ENCODE data around the gene MTARC2. TPM values are rescaled to one million over a fixed set of nuclear protein-coding genes. Genes with fewer than 3 reads are reported as not detected.

Gene MTARC2
- total RNA-seq (ENCODE audit: low replicate concordance), result 3.7 and 4.8 TPM in 2 replicates

DNA sequence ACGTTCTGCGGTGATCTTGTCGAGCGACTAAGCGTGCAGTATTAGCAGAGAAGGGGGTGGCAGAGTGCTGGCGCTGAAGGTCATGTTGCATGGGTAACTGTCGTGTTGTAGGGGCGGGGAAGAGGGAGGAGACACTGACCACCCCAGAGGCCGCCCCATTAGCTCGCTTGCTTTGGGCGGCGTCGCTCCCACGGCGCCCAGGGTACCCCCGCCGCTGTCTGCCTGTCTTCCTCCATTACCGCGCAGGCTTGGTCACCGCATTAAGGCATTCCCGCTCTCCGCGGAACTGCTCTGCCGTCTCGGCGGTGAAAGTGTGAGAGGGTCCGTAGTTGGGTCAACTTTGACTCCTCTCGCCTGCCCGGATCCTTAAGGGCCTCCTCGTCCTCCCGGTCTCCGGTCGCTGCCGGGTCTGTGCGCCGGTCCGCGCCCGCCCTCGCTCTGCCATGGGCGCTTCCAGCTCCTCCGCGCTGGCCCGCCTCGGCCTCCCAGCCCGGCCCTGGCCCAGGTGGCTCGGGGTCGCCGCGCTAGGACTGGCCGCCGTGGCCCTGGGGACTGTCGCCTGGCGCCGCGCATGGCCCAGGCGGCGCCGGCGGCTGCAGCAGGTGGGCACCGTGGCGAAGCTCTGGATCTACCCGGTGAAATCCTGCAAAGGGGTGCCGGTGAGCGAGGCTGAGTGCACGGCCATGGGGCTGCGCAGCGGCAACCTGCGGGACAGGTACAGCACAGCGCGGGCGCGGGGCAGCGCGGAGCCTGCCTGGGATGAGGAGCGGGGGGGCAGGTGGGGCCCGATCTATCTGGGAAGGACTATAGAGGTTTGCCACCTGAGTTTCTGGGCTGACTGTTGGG, at the start of gene MTARC2:
Gene MTARC2, plus strand, starts transcription at position 234 of the 846 bp plus-strand sequence. Its CDS starts 210 bp downstream, at position 444.

GRCh38 chr1:220786337-220787068, 38.4 kb downstream of the MTARC2 start, which contains the start of gene MTARC1:
TSS of gene MTARC1 (plus strand) at chr1:220786913. CDS start at chr1:220786945, 32 bp downstream.

Other genes with a start within 250 kb of the MTARC2 start
- 0.23 and 0.30 TPM in 2 replicates for gene MARK1, start 220.2 kb upstream of the MTARC2 start, total RNA-seq (ENCODE audit: low replicate concordance)
- 0.82 and 1.2 TPM in 2 replicates for gene C1orf115, start 58.0 kb upstream of the MTARC2 start, total RNA-seq (ENCODE audit: low replicate concordance)
- gene MTARC1, start 38.6 kb downstream of the MTARC2 start, total RNA-seq (ENCODE audit: low replicate concordance), result 0.75 and 1.2 TPM in 2 replicates
- 3.3 and 15.7 TPM in 2 replicates for gene HLX, start 131.1 kb downstream of the MTARC2 start, total RNA-seq (ENCODE audit: low replicate concordance)

Data from smooth muscle cell of the coronary artery (primary cell).